SK-N-MC (cell line): ENCODE results near the gene ARID5B.

Experiments used
- DNase-seq: peaks from one replicate; pipeline ENCODE4 v3.0.0-alpha.2; 2011; ENCODE audit warnings: low read depth, low spot score
- H3K27ac ChIP-seq: fragments of 200-600 bp; sonication (generic); 2 replicates; pipeline ENCODE4 v1.5.1; 2016; ENCODE audit warnings: mixed run types
- H3K36me3 ChIP-seq: fragments of 200-600 bp; sonication (generic); 2 replicates; pipeline ENCODE4 v1.6.1; 2017; ENCODE audit warnings: antibody characterized with exemption, low read length, mixed read lengths; ENCODE audit not compliant: insufficient read depth
- H3K4me3 ChIP-seq: fragments of 200-600 bp; sonication (generic); 2 replicates; pipeline ENCODE4 v1.5.1; 2016
- H3K9ac ChIP-seq: fragments of 200-600 bp; sonication (generic); 2 replicates; pipeline ENCODE4 v1.8.0; 2017; ENCODE audit warnings: mixed run types, mixed read lengths; ENCODE audit not compliant: insufficient read length
- H3K9me3 ChIP-seq: fragments of 200-600 bp; sonication (generic); 2 replicates; pipeline ENCODE4 v1.6.1; 2017; ENCODE audit warnings: low read depth, mild to moderate bottlenecking, antibody characterized with exemption, low read length, moderate library complexity, mixed read lengths
- EZH2 ChIP-seq: fragments of 200-600 bp; sonication (generic); IDR thresholded peaks from one replicate; pipeline ENCODE4 v1.6.1; 2017; ENCODE audit warnings: antibody characterized with exemption
- FOXP2 ChIP-seq: optimal IDR thresholded peaks from 2 replicates; pipeline ENCODE3; 2011; ENCODE audit warnings: mild to moderate bottlenecking, moderate library complexity; ENCODE audit not compliant: insufficient read depth; ENCODE audit errors: extremely low read length, control extremely low read depth
- POLR2AphosphoS5 ChIP-seq: IDR thresholded peaks from 2 replicates; pipeline ENCODE4 v1.6.1; 2012; ENCODE audit warnings: mild to moderate bottlenecking, low read depth, low read length, borderline replicate concordance

The ARID5B gene

DNA sequence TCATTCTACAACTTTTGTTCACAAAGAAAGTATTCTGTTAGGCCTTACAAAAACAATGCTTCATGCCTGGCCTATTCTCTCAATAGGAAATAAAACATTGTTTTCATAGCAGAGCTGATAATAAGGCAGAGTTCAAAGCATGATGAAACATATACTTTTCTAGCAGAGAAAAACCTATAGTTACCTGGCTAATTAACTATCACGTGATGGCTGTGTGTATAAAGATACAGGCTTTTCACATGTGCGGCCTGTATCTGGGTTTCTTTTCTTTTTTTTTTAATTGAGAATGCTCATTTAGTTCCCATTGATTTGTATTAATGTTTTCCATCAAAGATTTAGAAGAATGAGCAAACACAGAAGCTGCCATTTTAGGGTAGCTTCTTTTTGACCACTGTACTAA is 51.7 kb downstream of the ARID5B start:
- Histone ChIP-seq H3K27ac (no peak overlapping the region), H3K9me3 (no peaks in the 10 kb centered on the region), H3K9ac (no peak overlapping the region), H3K4me3 (no peak overlapping the region), H3K36me3 (no peaks in the 10 kb centered on the region)
- DNase-seq, result no peak
- TF ChIP-seq FOXP2 (no peak), POLR2AphosphoS5 (no peak), EZH2 (no peak)

GRCh38 chr10:61957806-61958205 is 56.3 kb downstream of the ARID5B start:
- no peak for DNase-seq
- Histone ChIP-seq H3K36me3 (no peaks in the 10 kb centered on the region), H3K4me3 (no peak overlapping the region), H3K9ac (no peak overlapping the region), H3K27ac (no peak overlapping the region), H3K9me3 (no peaks in the 10 kb centered on the region)
- TF ChIP-seq POLR2AphosphoS5, result no peak
- no peak for TF ChIP-seq EZH2
- no peak for TF ChIP-seq FOXP2

GRCh38 chr10:61958311-61958710 is 56.8 kb downstream of the ARID5B start:
- TF ChIP-seq FOXP2 (no peak), POLR2AphosphoS5 (no peak), EZH2 (no peak)
- Histone ChIP-seq H3K9me3 (no peaks in the 10 kb centered on the region), H3K4me3 (no peak overlapping the region), H3K27ac (no peak overlapping the region), H3K9ac (no peak overlapping the region), H3K36me3 (no peaks in the 10 kb centered on the region)
- no peak for DNase-seq

GRCh38 chr10:61958805-61959204 is 57.3 kb downstream of the ARID5B start:
- no peak for DNase-seq
- TF ChIP-seq FOXP2, result no peak
- TF ChIP-seq POLR2AphosphoS5, result no peak
- no peak for TF ChIP-seq EZH2
- Histone ChIP-seq H3K9me3 (no peaks in the 10 kb centered on the region), H3K4me3 (no peak overlapping the region), H3K27ac (no peak overlapping the region), H3K36me3 (no peaks in the 10 kb centered on the region), H3K9ac (no peak overlapping the region)

GRCh38 chr10:61959814-61960213 is 58.3 kb downstream of the ARID5B start:
- H3K9ac ChIP-seq, result no peak overlapping the region
- H3K9me3 ChIP-seq, result no peaks in the 10 kb centered on the region
- H3K36me3 ChIP-seq, result no peaks in the 10 kb centered on the region
- no peak for DNase-seq
- no peak overlapping the region for H3K27ac ChIP-seq
- no peak for TF ChIP-seq FOXP2
- no peak for TF ChIP-seq POLR2AphosphoS5
- no peak overlapping the region for H3K4me3 ChIP-seq

DNA sequence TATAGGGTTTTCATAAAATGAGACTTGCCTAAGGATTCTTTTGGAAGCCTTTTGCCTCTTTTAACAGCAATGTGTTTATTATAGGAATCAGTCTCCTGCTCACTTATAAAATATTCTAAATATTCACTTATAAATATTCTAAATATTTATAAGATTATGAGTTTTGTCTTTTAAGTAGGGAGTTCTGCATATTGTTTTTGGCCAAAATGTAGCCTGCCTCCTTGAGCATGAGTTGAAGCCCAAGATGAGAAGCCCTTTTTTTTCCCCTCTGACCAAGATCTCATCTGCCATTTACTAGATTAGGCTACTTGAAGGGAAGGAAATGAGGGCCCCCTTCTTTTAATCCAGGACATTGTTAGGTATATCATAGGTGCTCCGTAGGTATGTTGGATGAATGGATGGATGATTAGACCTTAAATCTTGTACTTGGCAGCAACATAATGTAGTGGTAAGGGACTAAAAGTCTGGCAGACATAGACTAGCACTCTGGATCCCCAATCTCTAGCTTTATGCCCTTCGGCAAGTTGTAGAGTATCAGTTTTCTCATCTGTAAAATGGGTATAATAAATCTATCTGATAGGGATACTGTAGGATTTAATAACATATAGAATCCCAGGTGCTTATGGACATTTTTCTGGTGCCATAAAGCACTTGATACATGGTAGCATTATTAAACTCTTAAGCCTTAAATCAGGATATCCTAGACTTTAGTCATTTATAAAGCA is 59.1 kb downstream of the ARID5B start:
- no peak for DNase-seq
- H3K4me3 ChIP-seq, result no peak overlapping the region
- H3K36me3 ChIP-seq, result no peaks in the 10 kb centered on the region
- TF ChIP-seq FOXP2 (no peak), POLR2AphosphoS5 (no peak), EZH2 (no peak)
- no peaks in the 10 kb centered on the region for H3K9me3 ChIP-seq
- H3K9ac ChIP-seq, result no peak overlapping the region
- H3K27ac ChIP-seq, result no peak overlapping the region

DNA sequence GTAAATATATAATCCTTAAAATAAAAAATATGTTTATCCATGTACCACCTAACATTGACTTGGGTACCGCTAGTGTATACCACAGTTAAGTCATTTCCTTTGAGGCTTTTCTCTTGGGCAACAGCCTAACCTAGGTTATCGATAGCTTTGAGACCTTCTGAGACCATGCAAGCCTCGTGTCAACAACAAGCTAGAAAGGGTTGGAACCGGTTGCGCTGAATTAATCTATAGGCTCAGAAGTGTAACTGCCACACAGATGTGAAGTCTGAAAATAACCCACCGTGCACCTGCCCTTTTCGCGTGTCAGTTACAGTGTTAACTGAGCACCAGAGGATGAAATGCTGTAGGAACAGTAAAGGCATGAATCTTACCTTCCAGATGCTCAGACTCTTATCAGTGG is 59.8 kb downstream of the ARID5B start:
- no peaks in the 10 kb centered on the region for H3K36me3 ChIP-seq
- no peak overlapping the region for H3K4me3 ChIP-seq
- no peak overlapping the region for H3K27ac ChIP-seq
- no peaks in the 10 kb centered on the region for H3K9me3 ChIP-seq
- H3K9ac ChIP-seq, result no peak overlapping the region
- DNase-seq, result no peak
- TF ChIP-seq EZH2 (no peak), POLR2AphosphoS5 (no peak), FOXP2 (no peak)

GRCh38 chr10:61962971-61963370 is 61.5 kb downstream of the ARID5B start:
- DNase-seq, result no peak
- Histone ChIP-seq H3K9ac (no peak overlapping the region), H3K27ac (no peak overlapping the region), H3K36me3 (no peaks in the 10 kb centered on the region), H3K4me3 (no peak overlapping the region), H3K9me3 (no peaks in the 10 kb centered on the region)
- no peak for TF ChIP-seq POLR2AphosphoS5
- TF ChIP-seq EZH2, result no peak

DNA sequence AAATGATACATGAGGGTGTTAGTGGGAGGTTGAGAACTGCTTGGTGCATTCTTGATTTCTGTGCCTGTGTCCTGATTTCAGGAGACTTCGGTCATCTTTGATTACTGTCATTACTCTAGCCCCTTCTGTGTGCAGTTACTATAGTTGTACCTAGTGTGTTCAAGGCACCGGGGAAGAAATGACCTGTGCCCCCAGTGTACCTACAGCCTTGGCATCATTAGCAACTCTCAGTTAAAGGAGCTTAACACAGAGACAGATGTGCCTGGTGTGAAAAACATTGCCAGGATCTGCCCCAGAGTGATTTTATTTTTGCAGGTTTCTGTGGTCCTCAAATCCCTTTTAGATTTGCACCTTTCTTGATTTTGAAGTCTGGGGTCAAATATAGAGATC is 62.2 kb downstream of the ARID5B start:
- Histone ChIP-seq H3K27ac (no peak overlapping the region), H3K36me3 (no peaks in the 10 kb centered on the region), H3K4me3 (no peak overlapping the region), H3K9me3 (no peaks in the 10 kb centered on the region), H3K9ac (no peak overlapping the region)
- DNase-seq, result no peak
- TF ChIP-seq POLR2AphosphoS5 (no peak), FOXP2 (no peak), EZH2 (no peak)
